ENCODE data around the gene TBCCD1. TPM values are rescaled to one million over a fixed set of nuclear protein-coding genes. Genes with fewer than 3 reads are reported as not detected.

TBCCD1 gene
- total RNA-seq, 1 experiment from 2014 or later, result 16.2 TPM

- H4K20me1 ChIP-seq (ENCODE audit: insufficient read depth), result no peaks in the 10 kb centered on the region
- no peaks in the 10 kb centered on the region for H3K9me2 ChIP-seq (ENCODE audit: insufficient read depth)
- H2AFZ ChIP-seq, result no peak overlapping the region
- H3K4me1 ChIP-seq (replicated peaks; ENCODE audit: insufficient read depth), result no peaks in the 10 kb centered on the region
- intact Hi-C loops (cut with micrococcal nuclease; ENCODE audit: unreplicated experiment), result no loop called here
- no peaks in the 10 kb centered on the region for H3K36me3 ChIP-seq (ENCODE audit: low read depth)
- no peak overlapping the region for H3K27ac ChIP-seq
- H3K4me3 ChIP-seq, result no peak overlapping the region
- H3K79me2 ChIP-seq (ENCODE audit: low read depth), result no peaks in the 10 kb centered on the region
- DNase-seq, result no peak
- no TSS peak for BruUV-seq (replicated peaks)
- peaks cover 92% of the 10 kb centered on the region for H3K27me3 ChIP-seq (ENCODE audit: insufficient read depth, low read depth)
- ChIA-PET POLR2A (ENCODE audit: unreplicated experiment) (no interaction called here), CTCF (no interaction called here)
- no peaks in the 10 kb centered on the region for H3F3A ChIP-seq (ENCODE audit: insufficient read depth, low read depth)
- no peak overlapping the region for H3K4me2 ChIP-seq
- no peak for TF ChIP-seq CTCF (conservative IDR thresholded peaks at IDR 0.05)
- H3K9me3 ChIP-seq (ENCODE audit: insufficient read depth, low read depth), result no peaks in the 10 kb centered on the region
Observed at GRCh38 chr3:186497608-186498007, 69.5 kb downstream of the TBCCD1 start.

GRCh38 chr3:186496635-186497034, 70.5 kb downstream of the TBCCD1 start:
- intact Hi-C loops (cut with micrococcal nuclease; ENCODE audit: unreplicated experiment), result no loop called here
- Histone ChIP-seq H2AFZ (no peak overlapping the region), H3K79me2 (ENCODE audit: low read depth) (no peaks in the 10 kb centered on the region), H4K20me1 (ENCODE audit: insufficient read depth) (no peaks in the 10 kb centered on the region), H3K4me2 (no peak overlapping the region), H3K4me1 (replicated peaks; ENCODE audit: insufficient read depth) (no peaks in the 10 kb centered on the region), H3K4me3 (no peak overlapping the region), H3K27me3 (ENCODE audit: insufficient read depth, low read depth) (peaks cover 90% of the 10 kb centered on the region), H3K27ac (no peak overlapping the region), H3K9me3 (ENCODE audit: insufficient read depth, low read depth) (no peaks in the 10 kb centered on the region), H3K36me3 (ENCODE audit: low read depth) (no peaks in the 10 kb centered on the region), H3F3A (ENCODE audit: insufficient read depth, low read depth) (no peaks in the 10 kb centered on the region), H3K9me2 (ENCODE audit: insufficient read depth) (no peaks in the 10 kb centered on the region)
- BruUV-seq (replicated peaks), result no TSS peak
- no peak for DNase-seq
- TF ChIP-seq CTCF (conservative IDR thresholded peaks at IDR 0.05) (no peak), EZH2 (IDR thresholded peaks at IDR 0.05; ENCODE audit: low read depth) (no peak)
- POLR2A ChIA-PET (ENCODE audit: unreplicated experiment), result no interaction called here
- CTCF ChIA-PET, result interaction anchor here (0.5 kb wide), 1 partner anchor 994 kb away, joined by 4 read pairs; no protein-coding TSS in a partner anchor

Other genes starting within 250 kb of the TBCCD1 start
- gene DGKG, start 205.1 kb downstream of the TBCCD1 start, total RNA-seq (2021), result 9.8 and 20.0 TPM in 2 replicates
- 2.8 and 4.4 TPM in 2 replicates for gene CRYGS, start 23.0 kb downstream of the TBCCD1 start, total RNA-seq (2021)
- 53.8 and 71.3 TPM in 2 replicates for gene DNAJB11, start 3.4 kb upstream of the TBCCD1 start, total RNA-seq (2021)
- gene AHSG, start 45.7 kb upstream of the TBCCD1 start, total RNA-seq (2021), result not detected in 2 replicates
- gene FETUB, start 73.1 kb upstream of the TBCCD1 start, total RNA-seq (2021), result not detected in 2 replicates
- 0.58 and 1.3 TPM in 2 replicates for gene HRG, start 98.7 kb upstream of the TBCCD1 start, total RNA-seq (2021)
- not detected in 2 replicates for gene KNG1, start 150.0 kb upstream of the TBCCD1 start, total RNA-seq (2021)
- 446 and 618 TPM in 2 replicates for gene EIF4A2, start 216.2 kb upstream of the TBCCD1 start, total RNA-seq (2021)
- gene RFC4, start 239.1 kb upstream of the TBCCD1 start, total RNA-seq (2021), result 93.8 and 94.5 TPM in 2 replicates